Muscle of arm (tissue), 12 donors: ENCODE results near the gene EHMT1. TPM values are rescaled to one million over a fixed set of nuclear protein-coding genes. Genes with fewer than 3 reads are reported as not detected.
"Not testable (repeated sequence)": the region's sequence is repeated elsewhere in the genome, so short reads cannot be mapped to it uniquely, and the experiment has no call there.

Source experiments
- DNase-seq: peaks from one replicate; pipeline ENCODE4 v3.0.0-alpha.2; 2013
- polyA plus RNA-seq, 12 donors: library from polyadenylated mRNA; unstranded; fragments of 120-200 nt; gene quantifications; one replicate each; pipeline ENCODE4 v1.2.1, GENCODE V29; 2013; ENCODE audit not compliant: insufficient read length in 12 of 12

EHMT1 gene
- polyA plus RNA-seq, 12 donors: 36.6 to 71.7 (median 43.4) TPM; not detected in 1

DNA sequence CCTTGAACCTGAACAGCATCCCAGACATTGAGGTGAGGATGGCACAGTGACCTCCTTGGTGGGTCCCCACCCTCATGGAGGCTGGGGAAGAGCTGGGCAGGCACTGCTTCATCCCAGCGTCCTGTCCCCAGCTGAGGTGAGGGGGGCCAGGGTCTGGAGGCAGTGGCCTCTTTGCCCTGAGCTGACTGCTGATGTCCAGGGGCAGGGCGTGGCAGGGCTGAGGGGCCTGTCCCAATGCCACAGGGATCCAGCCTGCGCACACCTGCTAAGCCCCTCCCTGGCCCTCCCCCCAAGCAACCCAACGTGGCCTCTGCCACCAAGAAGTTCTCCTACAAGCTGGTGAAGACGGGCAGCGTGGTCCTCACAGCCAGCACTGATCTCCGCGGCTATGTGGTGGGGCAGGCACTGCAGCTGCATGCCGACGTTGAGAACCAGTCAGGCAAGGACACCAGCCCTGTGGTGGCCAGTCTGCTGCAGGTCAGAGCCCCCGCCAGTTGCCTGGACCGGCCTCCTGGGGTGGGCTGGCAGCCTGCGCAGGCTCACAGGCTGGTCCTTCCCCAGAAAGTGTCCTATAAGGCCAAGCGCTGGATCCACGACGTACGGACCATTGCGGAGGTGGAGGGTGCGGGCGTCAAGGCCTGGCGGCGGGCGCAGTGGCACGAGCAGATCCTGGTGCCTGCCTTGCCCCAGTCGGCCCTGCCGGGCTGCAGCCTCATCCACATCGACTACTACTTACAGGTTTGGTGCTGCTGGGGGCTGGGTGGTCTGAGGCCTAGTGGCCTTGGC lies 4.9 kb upstream of the EHMT1 start:
- no peak for DNase-seq

GRCh38 chr9:137614631-137615386 lies 4.0 kb upstream of the EHMT1 start:
- no peak for DNase-seq

GRCh38 chr9:137615387-137615871 lies 3.4 kb upstream of the EHMT1 start:
- DNase-seq: no peak

GRCh38 chr9:137619240-137620047 lies 639 bp downstream of the EHMT1 start:
- DNase-seq: no peak

- no peak for DNase-seq
Observed at GRCh38 chr9:137620048-137620405, 1.2 kb downstream of the EHMT1 start.

GRCh38 chr9:137620581-137620980 lies 1.8 kb downstream of the EHMT1 start:
- no peak for DNase-seq

GRCh38 chr9:137621131-137621757 lies 2.4 kb downstream of the EHMT1 start:
- DNase-seq: no peak

- DNase-seq: not testable (repeated sequence)
Observed at GRCh38 chr9:137622211-137622610, 3.4 kb downstream of the EHMT1 start.

DNA sequence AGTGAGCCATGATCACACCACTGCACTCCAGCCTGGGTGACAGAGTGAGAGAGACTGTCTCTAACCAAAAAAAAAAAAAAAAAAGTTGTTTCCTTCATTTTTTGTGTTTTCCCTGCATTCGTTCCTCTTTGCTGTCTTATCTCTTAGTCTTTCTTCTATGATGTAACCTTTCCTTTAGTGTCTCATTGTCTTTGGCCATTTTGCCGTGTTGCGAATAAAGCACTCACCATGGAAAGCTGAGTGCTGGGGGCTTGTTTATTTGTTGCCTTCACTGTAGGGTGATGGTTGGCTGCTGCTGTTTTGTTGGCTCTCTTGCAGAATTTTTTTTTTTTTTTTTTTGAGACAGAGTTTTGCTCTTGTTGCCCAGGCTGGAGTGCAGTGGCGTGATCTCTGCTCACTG lies 7.7 kb downstream of the EHMT1 start:
- DNase-seq: no peak

DNA sequence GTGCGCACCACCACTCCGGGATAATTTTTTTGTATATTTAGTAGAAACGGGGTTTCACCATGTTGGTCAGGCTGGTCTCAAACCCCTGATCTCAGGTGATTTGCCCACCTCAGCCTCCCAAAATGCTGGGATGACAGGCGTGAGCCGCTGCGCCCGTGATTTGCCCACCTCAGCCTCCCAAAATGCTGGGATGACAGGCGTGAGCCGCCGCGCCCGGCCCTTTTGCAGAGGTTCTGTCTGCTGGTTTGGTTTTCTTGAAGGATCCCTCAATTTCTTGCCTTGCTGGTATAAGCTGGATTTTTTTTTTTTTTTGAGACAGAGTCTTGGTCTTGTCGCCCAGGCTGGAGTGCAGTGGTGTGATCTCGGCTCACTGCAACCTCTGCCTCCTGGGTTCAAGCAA lies 8.6 kb downstream of the EHMT1 start:
- DNase-seq: not testable (repeated sequence)

- DNase-seq: no peak
Observed at GRCh38 chr9:137630126-137630525, 11.3 kb downstream of the EHMT1 start.

GRCh38 chr9:137630679-137631078 lies 11.9 kb downstream of the EHMT1 start:
- DNase-seq: no peak

DNA sequence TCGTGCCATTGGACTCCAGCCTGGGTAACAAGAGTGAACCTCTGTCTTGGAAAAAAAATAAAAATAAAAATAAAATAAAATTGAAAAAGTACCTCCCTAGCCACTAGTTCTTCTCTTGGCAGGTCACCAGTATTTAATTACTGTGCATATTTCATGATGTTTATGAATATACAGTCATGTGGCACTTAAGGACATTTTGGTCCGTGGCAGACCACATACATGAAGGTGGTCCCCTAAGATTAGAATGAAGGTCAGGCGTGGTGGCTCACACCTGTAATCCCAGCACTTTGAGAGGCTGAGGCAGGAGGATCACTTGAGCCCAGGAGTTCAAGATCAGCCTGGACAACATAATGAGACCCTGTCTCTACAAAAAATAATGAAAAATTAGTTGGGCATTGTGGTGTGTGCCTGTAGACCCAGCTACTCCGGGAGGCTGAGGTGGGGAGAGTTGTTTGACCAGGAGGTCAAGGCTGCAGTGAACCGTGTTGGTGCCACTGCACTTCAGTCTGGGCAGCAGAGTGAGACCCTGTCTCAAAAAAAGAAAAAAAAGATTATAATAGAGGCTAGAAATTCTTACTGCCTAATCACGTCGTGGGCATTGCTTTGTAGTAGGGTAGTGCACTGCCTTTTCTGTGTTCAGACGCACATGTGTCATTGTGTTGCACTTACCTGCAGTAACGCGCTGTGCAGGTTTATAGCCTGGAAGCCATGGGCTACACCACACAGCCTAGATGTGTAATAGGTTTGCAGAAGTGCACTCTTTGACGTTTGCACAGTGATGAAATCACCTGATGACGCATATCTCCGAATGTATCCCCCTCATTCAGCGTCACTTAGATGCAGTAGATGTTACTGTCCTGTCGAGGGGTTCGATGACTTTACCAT lies 12.8 kb downstream of the EHMT1 start:
- DNase-seq: no peak

- no peak for DNase-seq
Observed at GRCh38 chr9:137632230-137633161, 13.7 kb downstream of the EHMT1 start.

DNA sequence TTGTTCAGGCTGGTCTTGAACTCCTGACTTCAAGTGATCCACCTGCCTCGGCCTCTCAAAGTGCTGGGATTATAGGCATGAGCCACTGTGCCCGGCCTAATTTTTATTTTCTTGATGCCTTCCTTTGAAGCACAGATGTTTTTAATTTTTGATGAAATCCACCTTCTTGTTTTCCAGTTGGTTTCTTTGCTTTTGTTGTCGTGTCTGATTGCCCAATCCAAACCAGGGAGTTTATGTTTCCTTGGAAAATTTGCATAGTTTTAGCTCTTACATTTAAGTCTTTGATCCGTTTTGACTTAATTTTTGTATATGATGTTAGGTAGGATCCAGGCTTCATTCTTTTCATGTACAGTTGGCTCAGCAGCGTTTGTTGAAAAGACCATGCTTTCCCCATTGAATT lies 15.2 kb downstream of the EHMT1 start:
- DNase-seq: no peak

- DNase-seq: no peak
Observed at GRCh38 chr9:137638680-137639079, 19.9 kb downstream of the EHMT1 start.

GRCh38 chr9:137639303-137640051 lies 20.7 kb downstream of the EHMT1 start:
- no peak for DNase-seq

GRCh38 chr9:137640862-137641261 lies 22.1 kb downstream of the EHMT1 start:
- DNase-seq: no peak

GRCh38 chr9:137642118-137642601 lies 23.4 kb downstream of the EHMT1 start:
- DNase-seq: no peak
